A673 (cell line): ENCODE measurements around the gene RNF180.

ENCODE experiments used
- CTCF ChIP-seq: fragments of 300-800, 200-600 bp; sonication (generic); conservative IDR thresholded peaks from 2 replicates; pipeline ENCODE4 v1.5.1; 2017; ENCODE audit warnings: low read depth, mild to moderate bottlenecking, antibody characterized with exemption, low read length, moderate library complexity, mixed read lengths
- EZH2 ChIP-seq: fragments of 200-600 bp; sonication (generic); IDR thresholded peaks from 2 replicates; pipeline ENCODE4 v1.6.1; 2017; ENCODE audit warnings: borderline replicate concordance, low read depth, mild to moderate bottlenecking, mixed read lengths, antibody characterized with exemption, low read length; ENCODE audit not compliant: poor library complexity, severe bottlenecking

- TF ChIP-seq CTCF (no peak), EZH2 (no peak)
Measured at GRCh38 chr5:64397552-64397951, 231.9 kb downstream of the RNF180 start.
